OCI-LY3 (cell line): ENCODE measurements around the gene HIPK2.

ENCODE experiments used
- EZH2phosphoT487 ChIP-seq: fragments of 200-600 bp; shearing (Covaris generic); IDR thresholded peaks from 2 replicates; pipeline ENCODE4 v1.6.1; 2018; ENCODE audit warnings: antibody characterized with exemption, mixed run types, low read depth
- TF ChIP-seq, protein P1 (sequence below): fragments of 200-600, 300-600 bp; sonication (generic); IDR thresholded peaks from 2 replicates; pipeline ENCODE4 v1.5.1; 2014; ENCODE audit warnings: antibody characterized with exemption, low read length, low read depth

DNA sequence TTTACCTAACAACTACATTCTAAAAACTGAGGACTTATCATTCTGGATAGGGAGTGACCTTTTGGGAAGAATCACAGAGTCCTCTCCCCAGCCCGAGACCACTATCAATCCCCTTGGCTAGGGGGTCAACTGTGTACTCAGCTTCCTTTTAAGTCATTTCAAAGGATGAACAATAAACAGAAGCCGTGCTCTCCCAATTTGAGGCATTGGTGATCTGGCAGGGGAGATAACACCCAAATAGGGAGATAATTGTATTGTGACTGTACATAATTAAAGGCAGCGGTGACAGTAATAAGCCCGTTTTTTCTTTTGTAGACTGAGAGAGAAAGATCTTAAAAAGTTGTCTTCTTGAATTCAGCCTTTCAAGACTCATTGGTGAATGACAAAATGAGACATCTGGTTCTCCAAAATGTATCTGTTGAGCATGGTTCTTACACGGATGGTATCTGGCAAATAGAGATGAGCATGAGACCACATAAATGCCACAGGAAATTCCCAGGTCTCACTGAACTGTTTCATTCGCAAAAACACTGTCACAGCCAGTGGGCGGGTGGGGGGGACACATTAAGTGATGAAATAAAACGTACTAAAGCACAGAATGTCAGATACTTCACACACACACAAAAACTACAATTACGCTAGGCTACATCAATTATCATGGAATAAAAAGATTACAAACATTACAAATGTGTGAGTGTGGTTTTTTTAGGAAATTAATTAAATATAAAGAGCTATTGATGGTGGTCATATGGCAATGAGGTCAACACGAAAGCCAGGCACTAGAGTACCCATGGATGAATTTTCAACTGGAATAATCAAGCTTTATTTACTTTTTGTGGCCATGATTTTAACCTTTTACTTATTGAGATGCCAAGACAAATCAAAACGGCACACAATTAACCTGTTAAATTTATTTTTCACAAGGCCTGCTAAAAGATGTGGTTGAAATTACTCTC lies 108.4 kb downstream of the HIPK2 start:
- TF ChIP-seq, protein P1, sequence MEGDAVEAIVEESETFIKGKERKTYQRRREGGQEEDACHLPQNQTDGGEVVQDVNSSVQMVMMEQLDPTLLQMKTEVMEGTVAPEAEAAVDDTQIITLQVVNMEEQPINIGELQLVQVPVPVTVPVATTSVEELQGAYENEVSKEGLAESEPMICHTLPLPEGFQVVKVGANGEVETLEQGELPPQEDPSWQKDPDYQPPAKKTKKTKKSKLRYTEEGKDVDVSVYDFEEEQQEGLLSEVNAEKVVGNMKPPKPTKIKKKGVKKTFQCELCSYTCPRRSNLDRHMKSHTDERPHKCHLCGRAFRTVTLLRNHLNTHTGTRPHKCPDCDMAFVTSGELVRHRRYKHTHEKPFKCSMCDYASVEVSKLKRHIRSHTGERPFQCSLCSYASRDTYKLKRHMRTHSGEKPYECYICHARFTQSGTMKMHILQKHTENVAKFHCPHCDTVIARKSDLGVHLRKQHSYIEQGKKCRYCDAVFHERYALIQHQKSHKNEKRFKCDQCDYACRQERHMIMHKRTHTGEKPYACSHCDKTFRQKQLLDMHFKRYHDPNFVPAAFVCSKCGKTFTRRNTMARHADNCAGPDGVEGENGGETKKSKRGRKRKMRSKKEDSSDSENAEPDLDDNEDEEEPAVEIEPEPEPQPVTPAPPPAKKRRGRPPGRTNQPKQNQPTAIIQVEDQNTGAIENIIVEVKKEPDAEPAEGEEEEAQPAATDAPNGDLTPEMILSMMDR, result no peak
- TF ChIP-seq EZH2phosphoT487, result no peak
